ENCODE data around the gene PLPPR5.
"Not testable (repeated sequence)": the region's sequence is repeated elsewhere in the genome, so short reads cannot be mapped to it uniquely, and the experiment has no call there.

PLPPR5 gene

GRCh38 chr1:99004861-99005442, at the start of gene PLPPR5:
Gene PLPPR5 (minus strand): TSS chr1:99004861. CDS start chr1:99004671, 190 bp downstream.
- DNase-seq (ENCODE audit: insufficient read length, low spot score) (no peak), FAIRE-seq (no peak)

GRCh38 chr1:99051611-99052283, 47.1 kb upstream of the PLPPR5 start:
- FAIRE-seq: no peak

GRCh38 chr1:99049745-99050144, 45.1 kb upstream of the PLPPR5 start:
- DNase-seq (ENCODE audit: insufficient read length, low spot score) (no peak), FAIRE-seq (no peak)

More at GRCh38 chr1:99051611-99052283, 47.1 kb upstream of the PLPPR5 start:
- no peak for DNase-seq (ENCODE audit: insufficient read length, low spot score)

GRCh38 chr1:99036746-99037145, 32.1 kb upstream of the PLPPR5 start:
- FAIRE-seq; DNase-seq (ENCODE audit: insufficient read length, low spot score): not testable (repeated sequence)

GRCh38 chr1:99018313-99018712, 13.7 kb upstream of the PLPPR5 start:
- no peak for FAIRE-seq

GRCh38 chr1:99017655-99018054, 13.0 kb upstream of the PLPPR5 start:
- no peak for FAIRE-seq
- no peak for DNase-seq (ENCODE audit: insufficient read length, low spot score)

More at GRCh38 chr1:99018313-99018712, 13.7 kb upstream of the PLPPR5 start:
- no peak for DNase-seq (ENCODE audit: insufficient read length, low spot score)

- no peak for FAIRE-seq
- DNase-seq (ENCODE audit: insufficient read length, low spot score): no peak
Observed at GRCh38 chr1:99010679-99011078, 6.0 kb upstream of the PLPPR5 start.

- FAIRE-seq (no peak), DNase-seq (ENCODE audit: insufficient read length, low spot score) (no peak)
Observed at GRCh38 chr1:99007366-99007765, 2.7 kb upstream of the PLPPR5 start.

GRCh38 chr1:99005537-99005942, 879 bp upstream of the PLPPR5 start:
- FAIRE-seq (no peak), DNase-seq (ENCODE audit: insufficient read length, low spot score) (no peak)

GRCh38 chr1:99004254-99004860, 304 bp downstream of the PLPPR5 start:
- no peak for FAIRE-seq
- no peak for DNase-seq (ENCODE audit: insufficient read length, low spot score)

- FAIRE-seq (no peak), DNase-seq (ENCODE audit: insufficient read length, low spot score) (no peak)
Observed at GRCh38 chr1:99003581-99004253, 944 bp downstream of the PLPPR5 start.

GRCh38 chr1:98992844-98993243, 11.8 kb downstream of the PLPPR5 start:
- FAIRE-seq: no peak
- no peak for DNase-seq (ENCODE audit: insufficient read length, low spot score)

GRCh38 chr1:98991127-98992012, 13.3 kb downstream of the PLPPR5 start:
- FAIRE-seq: peak; percentile 71
- no peak for DNase-seq (ENCODE audit: insufficient read length, low spot score)

GRCh38 chr1:98989556-98989907, 15.1 kb downstream of the PLPPR5 start:
- no peak for FAIRE-seq
- no peak for DNase-seq (ENCODE audit: insufficient read length, low spot score)

GRCh38 chr1:98988904-98989555, 15.6 kb downstream of the PLPPR5 start:
- FAIRE-seq (peak; percentile 44), DNase-seq (ENCODE audit: insufficient read length, low spot score) (no peak)

- no peak for DNase-seq (ENCODE audit: insufficient read length, low spot score)
- FAIRE-seq: no peak
Observed at GRCh38 chr1:98985687-98986086, 19.0 kb downstream of the PLPPR5 start.

- DNase-seq (ENCODE audit: insufficient read length, low spot score) (no peak), FAIRE-seq (no peak)
Observed at GRCh38 chr1:98981917-98982513, 22.6 kb downstream of the PLPPR5 start.

- DNase-seq (ENCODE audit: insufficient read length, low spot score): no peak
- FAIRE-seq: no peak
Observed at GRCh38 chr1:98979463-98979862, 25.2 kb downstream of the PLPPR5 start.

GRCh38 chr1:98975810-98976209, 28.9 kb downstream of the PLPPR5 start:
- FAIRE-seq: no peak
- no peak for DNase-seq (ENCODE audit: insufficient read length, low spot score)

GRCh38 chr1:98975113-98975512, 29.5 kb downstream of the PLPPR5 start:
- DNase-seq (ENCODE audit: insufficient read length, low spot score) (no peak), FAIRE-seq (no peak)
